Measurements from ENCODE around the gene CLEC3B. TPM values are rescaled to one million over a fixed set of nuclear protein-coding genes. Genes with fewer than 3 reads are reported as not detected.

Gene CLEC3B
- total and polyA plus RNA-seq, 12 donors, result 34.8 to 355 (median 59.4) TPM

DNA sequence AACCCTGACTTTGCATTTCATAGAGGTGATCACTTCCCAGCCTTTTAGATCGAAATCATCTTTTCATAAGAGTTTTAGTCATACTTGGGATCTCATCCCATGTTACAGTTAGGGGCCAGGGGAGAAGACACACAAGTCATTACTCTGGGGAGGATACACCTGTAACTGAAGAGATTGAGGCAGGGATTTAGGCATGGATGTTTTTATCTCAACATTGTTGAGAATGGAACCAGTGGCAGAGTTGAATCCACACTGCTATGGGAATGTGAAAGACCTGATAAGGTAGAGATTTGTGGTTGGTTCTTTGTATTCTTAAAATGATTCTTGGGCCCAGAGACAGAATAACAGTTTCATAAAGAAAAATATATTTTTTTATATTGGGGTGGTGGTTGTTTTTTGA is 16.2 kb upstream of the CLEC3B start:
- Histone ChIP-seq H3K4me1 (peaks cover 11 to 62% (median 33%) of the 10 kb centered on the region in 9 donors), H3K27ac (peak overlapping the region in 6 of 10 donors; percentile 76 to 91 (median 88)), H3K36me3 (peaks cover 0 to 56% (median 10%) of the 10 kb centered on the region in 9 donors), H3K4me3 (no peak overlapping the region), H3K27me3 (no peaks in the 10 kb centered on the region), H3K9me3 (peaks cover 0 to 4% (median 0%) of the 10 kb centered on the region in 11 donors)
- TF ChIP-seq, protein P1, sequence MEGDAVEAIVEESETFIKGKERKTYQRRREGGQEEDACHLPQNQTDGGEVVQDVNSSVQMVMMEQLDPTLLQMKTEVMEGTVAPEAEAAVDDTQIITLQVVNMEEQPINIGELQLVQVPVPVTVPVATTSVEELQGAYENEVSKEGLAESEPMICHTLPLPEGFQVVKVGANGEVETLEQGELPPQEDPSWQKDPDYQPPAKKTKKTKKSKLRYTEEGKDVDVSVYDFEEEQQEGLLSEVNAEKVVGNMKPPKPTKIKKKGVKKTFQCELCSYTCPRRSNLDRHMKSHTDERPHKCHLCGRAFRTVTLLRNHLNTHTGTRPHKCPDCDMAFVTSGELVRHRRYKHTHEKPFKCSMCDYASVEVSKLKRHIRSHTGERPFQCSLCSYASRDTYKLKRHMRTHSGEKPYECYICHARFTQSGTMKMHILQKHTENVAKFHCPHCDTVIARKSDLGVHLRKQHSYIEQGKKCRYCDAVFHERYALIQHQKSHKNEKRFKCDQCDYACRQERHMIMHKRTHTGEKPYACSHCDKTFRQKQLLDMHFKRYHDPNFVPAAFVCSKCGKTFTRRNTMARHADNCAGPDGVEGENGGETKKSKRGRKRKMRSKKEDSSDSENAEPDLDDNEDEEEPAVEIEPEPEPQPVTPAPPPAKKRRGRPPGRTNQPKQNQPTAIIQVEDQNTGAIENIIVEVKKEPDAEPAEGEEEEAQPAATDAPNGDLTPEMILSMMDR (IDR thresholded peaks at IDR 0.05), result no peak
- no peak for DNase-seq
- ATAC-seq, result no peak
- 100% methylated on average over 1 of the region's 1 CpG for whole genome bisulfite sequencing, 2 donors
- intact Hi-C loops (cut with DNase I), result loop anchor here in 1 of 10 donors (5.0 kb wide), 1 partner anchor 33 kb away; the partner anchor contains the start of genes EXOSC7 and ZDHHC3

DNA sequence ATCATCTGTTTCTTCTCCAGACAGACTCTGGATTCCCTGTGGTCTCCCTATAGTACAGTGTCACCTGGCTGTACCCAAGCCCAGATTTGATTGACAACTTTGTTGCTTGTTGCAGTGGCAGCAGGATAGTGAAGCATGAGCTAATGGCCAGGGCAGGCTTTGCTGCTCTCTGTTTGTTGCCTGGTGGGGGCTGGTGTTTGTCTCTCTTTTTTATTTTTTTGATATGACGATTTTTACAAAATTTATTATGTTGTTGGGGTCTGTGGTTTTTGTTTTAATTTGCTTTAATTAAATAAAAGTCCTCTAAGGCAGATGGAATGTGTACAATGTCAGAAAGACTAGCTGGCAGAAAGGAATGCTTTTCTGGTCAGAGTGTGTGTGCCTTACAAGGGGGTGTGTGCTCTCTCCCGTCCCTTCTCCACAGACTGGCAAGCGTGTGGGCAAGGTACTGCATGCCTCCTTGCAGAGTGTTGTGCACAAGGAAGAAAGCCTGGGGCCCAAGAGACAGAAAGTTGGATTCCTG is 15.2 kb upstream of the CLEC3B start:
- H3K9me3 ChIP-seq, result no peaks in the 10 kb centered on the region
- intact Hi-C loops (cut with DNase I), result loop anchor here in 1 of 10 donors (5.0 kb wide), 1 partner anchor 34 kb away; the partner anchor contains the start of genes EXOSC7 and ZDHHC3
- TF ChIP-seq, protein P1 (IDR thresholded peaks at IDR 0.05), result no peak
- ATAC-seq, result peak in 4 of 8 donors; percentile 27 to 46 (median 36)
- peaks cover 0 to 48% (median 3%) of the 10 kb centered on the region in 9 donors for H3K36me3 ChIP-seq
- peaks cover 11 to 62% (median 33%) of the 10 kb centered on the region in 9 donors for H3K4me1 ChIP-seq
- H3K4me3 ChIP-seq, result no peak overlapping the region
- no peaks in the 10 kb centered on the region for H3K27me3 ChIP-seq
- no peak for DNase-seq
- H3K27ac ChIP-seq, result peak overlapping the region; percentile 67 to 91 (median 84)
- WGBS, 2 donors, result 58 to 61% methylated on average over 3 of the region's 3 CpGs

DNA sequence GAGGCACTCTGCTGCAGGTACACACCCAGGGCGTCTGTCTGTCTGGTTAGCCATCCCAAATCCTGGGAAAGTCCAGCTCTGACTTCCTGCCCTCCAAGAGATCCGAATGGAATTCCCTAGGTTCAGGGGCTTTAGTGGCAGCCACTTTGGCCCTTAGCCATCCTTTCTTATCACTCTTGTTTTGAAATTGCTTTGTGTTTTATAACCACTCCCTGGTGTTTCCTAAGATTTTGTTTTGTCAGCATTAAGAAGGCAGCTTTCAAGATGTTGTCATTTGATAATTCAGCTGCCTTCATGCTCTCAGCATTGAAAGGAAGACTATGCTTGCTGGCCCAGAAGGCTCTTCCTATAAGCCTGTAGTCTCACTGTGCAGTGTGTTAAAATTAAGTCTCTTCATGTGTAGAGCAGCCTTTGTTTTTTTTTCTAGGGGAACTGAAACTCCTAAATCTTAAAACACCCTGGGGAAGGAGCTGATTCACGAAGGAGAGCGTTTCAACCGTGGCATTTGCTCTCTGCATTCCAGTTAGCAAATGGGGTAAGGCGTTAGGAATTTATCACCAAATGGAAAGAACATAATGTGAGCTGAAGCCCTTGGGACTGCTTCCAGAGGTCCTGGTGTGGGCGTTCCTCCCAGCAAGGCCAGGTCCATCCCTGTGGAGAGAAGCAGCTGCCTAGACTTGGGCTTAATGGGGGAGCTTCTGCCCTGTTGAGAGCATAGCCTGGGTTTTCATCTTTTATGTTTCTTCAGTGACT is 14.2 kb upstream of the CLEC3B start:
- Histone ChIP-seq H3K4me1 (peaks cover 11 to 61% (median 33%) of the 10 kb centered on the region in 9 donors), H3K4me3 (peak overlapping the region in 2 of 10 donors; percentile 3 to 17), H3K27me3 (no peaks in the 10 kb centered on the region), H3K9me3 (no peaks in the 10 kb centered on the region), H3K36me3 (peaks cover 0 to 44% (median 3%) of the 10 kb centered on the region in 9 donors), H3K27ac (peak overlapping the region; percentile 67 to 91 (median 84))
- TF ChIP-seq, protein P1 (IDR thresholded peaks at IDR 0.05), result no peak
- DNase-seq, result peak; percentile 64 to 79
- ATAC-seq, result peak; percentile 77 to 94 (median 86)
- WGBS, 2 donors, result 8 to 10% methylated on average over 7 of the region's 7 CpGs
- intact Hi-C loops (cut with DNase I), result loop anchor here in 2 of 10 donors (1.0 to 5.0 kb wide), 2 partner anchors 14 to 35 kb away; partner anchors contain the start of genes CLEC3B (in 1 of the 2), EXOSC7 (in 1 of the 2) and ZDHHC3 (in 1 of the 2)

DNA sequence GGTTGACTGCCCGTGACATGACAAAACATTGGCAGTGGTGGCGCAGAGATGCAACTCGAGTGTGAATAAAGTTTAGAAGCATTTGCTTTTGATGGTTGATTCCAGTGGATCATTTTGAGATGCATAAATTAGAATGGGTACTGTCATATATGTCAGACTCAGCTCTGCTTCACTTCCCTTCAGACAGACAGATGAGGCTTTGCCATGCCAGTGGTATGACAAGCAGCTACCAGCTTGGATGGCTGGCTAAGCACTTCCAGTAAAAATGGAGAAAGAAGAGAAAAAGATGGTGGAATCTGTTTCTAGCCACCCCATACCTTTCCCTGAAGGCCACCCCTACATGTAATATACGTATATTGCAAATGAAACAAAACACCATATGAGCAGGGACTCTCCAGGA is 13.5 kb upstream of the CLEC3B start:
- 80 to 88% methylated on average over 4 of the region's 4 CpGs for WGBS, 2 donors
- ATAC-seq (peak in 1 of 8 donors; percentile 1), DNase-seq (no peak)
- Histone ChIP-seq H3K4me1 (peaks cover 11 to 63% (median 36%) of the 10 kb centered on the region in 9 donors), H3K36me3 (peaks cover 0 to 38% (median 0%) of the 10 kb centered on the region in 9 donors), H3K9me3 (no peaks in the 10 kb centered on the region), H3K4me3 (peak overlapping the region in 1 of 10 donors; percentile 17), H3K27me3 (no peaks in the 10 kb centered on the region), H3K27ac (peak overlapping the region; percentile 67 to 91 (median 84))
- intact Hi-C loops (cut with DNase I), result loop anchor here in 2 of 10 donors (1.0 to 5.0 kb wide), 2 partner anchors 14 to 35 kb away; partner anchors contain the start of genes CLEC3B (in 1 of the 2), EXOSC7 (in 1 of the 2) and ZDHHC3 (in 1 of the 2)
- TF ChIP-seq, protein P1 (IDR thresholded peaks at IDR 0.05), result no peak

All from heart right ventricle (tissue), 16 donors.